Measurements from ENCODE around the gene EFHC1.

EFHC1 gene

GRCh38 chr6:52523378-52524142 lies 103.4 kb downstream of the EFHC1 start:
- DNase-seq: no peak

- DNase-seq: no peak
Measured at GRCh38 chr6:52524918-52525317, 104.8 kb downstream of the EFHC1 start.

- DNase-seq: no peak
Measured at GRCh38 chr6:52526634-52527033, 106.5 kb downstream of the EFHC1 start.

DNA sequence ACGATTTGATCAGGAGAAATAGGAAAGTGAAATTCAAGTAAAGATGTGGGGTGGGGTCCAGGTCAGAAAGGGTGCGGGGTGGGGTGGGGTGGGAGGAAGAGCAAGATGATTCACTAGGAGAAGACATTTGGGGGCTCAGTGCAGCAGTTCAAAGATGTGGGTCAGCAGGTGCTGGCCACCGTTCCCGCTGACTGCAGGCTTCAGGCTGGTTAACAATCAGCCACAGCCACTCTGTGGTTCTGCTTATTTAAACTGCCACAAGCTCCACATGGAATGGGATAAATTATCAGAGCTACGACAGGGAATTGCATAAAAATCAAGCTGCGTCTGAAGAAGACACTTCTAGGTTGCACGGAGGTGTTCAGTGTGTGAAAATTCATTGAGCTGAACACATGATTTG lies 107.3 kb downstream of the EFHC1 start:
- DNase-seq: no peak

DNA sequence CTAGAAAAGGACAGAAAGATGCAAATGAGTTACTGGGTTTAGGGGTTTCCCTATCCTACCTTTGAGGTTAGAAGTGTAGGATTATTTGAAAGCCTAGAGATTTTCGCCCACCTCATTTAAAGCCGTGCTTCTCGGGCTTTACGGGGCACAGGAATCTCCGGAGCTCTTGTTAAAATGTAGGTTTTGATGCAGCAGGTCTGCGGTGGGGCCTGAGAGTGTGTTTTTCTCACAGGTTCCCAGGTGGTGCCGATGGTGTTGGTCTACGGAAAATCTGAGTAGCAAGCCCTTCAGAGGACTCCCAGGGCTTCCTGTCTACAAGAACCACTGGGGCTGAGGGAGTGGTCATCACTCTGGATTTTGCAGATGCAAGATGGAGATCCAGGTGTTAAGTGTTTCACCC lies 109.2 kb downstream of the EFHC1 start:
- DNase-seq: no peak

- DNase-seq: no peak
Measured at GRCh38 chr6:52530351-52530750, 110.2 kb downstream of the EFHC1 start.

DNA sequence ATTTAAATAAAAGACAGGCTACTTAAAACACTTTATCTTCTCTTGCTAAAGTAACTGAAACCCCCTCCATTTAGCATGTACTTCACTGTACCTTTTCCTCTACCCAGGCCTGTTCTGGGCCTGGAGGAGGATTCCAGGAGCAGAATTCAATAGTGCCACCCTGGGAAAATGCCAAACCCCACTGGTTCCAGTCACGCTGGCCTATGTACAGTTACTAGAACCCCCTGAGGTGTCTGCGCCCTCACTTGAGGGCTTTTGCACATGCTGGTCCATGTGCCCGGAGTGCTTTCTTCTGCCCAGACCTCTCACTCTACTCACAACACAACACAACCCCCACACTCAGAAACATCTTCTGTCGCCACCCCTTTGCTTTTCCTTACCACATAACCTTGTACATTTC lies 111.3 kb downstream of the EFHC1 start:
- DNase-seq: no peak

- no peak for DNase-seq
Measured at GRCh38 chr6:52531834-52532233, 111.7 kb downstream of the EFHC1 start.

GRCh38 chr6:52532457-52532856 lies 112.3 kb downstream of the EFHC1 start:
- DNase-seq: no peak

GRCh38 chr6:52533491-52533890 lies 113.3 kb downstream of the EFHC1 start:
- DNase-seq: no peak

- DNase-seq: no peak
Measured at GRCh38 chr6:52534363-52534762, 114.2 kb downstream of the EFHC1 start.

DNA sequence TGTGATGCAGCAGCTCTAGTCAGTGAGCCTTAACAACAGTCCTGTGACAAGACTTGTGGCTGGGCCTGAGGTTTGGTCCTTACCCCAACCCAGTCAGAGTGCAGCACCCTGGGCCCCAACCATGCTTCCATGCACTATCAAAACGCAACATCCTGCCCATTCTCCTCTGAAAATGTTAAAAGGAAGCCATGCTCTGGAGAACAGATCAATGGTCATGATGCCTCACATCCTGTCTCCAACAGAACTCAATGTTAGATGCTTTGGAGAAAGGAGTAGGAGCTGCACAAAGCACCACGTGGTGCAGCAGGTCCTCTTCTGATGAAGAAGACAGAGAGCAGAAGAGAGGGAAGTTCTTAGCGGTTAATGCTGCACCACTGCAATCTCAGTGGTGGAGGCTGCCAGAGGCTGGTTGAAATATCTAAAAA lies 114.8 kb downstream of the EFHC1 start:
- DNase-seq: no peak

- no peak for DNase-seq
Measured at GRCh38 chr6:52535711-52536423, 115.7 kb downstream of the EFHC1 start.

DNA sequence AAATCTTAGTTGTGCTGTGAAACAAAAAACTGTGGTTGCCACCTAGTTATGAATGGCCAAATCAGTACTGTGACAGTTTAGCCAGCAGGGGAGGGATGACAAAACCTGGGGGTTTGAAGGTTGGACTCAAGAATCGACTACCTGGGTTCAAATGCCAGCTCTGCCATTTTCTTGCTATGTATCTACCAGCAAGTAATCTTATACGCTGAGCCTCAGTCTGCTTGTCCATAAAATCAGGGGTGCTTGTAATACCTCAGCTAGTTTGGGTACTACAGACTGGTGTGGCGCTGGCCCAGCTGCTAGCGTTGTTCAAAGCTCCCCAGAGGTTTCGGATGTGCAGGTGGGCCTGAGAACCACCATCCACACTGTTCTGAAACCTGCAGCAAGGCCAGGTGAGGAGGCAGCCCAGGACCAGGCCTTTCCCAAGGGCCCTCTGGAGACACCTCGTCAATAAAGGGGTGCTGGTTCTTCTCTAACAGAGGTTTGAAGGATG lies 116.3 kb downstream of the EFHC1 start:
- DNase-seq: no peak

DNA sequence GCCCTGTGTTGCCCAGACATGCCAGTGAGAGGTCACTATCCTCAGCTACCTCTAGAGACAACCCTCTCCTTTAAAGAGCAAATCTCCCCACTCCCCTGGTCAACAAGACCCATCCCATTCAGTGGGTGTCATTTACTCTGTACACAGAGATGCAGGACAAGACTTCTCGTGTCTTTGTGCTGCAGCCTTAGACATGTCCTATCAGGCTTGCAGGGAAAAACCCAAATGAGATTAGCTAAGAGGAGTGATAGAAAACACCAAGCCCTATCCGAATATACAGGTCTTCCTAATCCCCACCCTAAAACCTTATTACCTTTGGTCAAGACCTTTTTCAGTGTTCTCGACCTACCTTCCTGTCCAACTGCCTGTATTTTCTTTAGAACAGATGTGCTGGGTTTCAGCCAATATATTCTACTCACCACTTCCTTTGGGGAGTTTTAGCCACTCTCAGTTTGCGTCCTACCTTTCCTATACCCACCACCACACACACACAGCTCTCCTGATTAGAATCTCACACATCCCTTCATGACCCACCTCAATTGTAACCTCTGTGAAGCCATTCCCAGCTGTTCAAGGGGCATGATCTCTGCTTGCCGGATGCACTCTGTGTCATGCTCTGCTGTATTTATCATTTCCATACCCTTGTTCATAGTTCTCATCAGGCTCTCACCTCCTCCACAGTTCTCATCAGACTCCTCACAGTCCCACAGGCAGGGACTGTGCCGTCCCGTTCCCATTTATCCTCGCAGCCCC lies 117.0 kb downstream of the EFHC1 start:
- DNase-seq: no peak

DNA sequence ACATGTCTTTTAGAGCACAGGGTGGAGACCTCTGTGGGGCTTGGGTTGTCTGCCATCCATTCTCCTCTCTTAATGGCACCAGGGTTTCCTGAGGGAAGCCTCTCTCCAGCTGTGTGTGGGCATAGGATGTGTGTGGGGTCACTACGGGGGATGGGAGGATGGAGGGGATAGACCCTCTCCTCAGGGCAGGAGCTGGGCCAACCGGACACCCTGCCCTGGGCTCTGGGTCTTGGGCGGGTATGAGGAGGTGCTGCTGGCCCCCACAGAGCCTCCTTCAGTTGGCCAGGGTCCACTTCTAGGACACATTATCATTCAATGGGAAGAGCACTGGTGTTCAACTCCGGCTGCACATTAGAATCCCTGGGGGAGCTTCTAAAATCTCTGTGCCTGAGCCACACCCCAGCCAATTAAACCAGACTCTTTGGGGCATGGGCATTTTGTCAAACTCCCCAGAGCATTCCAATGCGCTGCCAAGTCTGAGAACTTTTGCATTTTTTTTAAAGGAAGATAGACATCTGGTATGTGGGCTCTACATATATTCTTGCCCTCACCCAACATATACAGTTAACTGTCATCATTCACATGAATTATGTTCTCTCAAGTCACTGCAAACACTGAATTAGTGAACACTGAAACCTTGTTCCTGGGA lies 118.2 kb downstream of the EFHC1 start:
- DNase-seq: no peak

- no peak for DNase-seq
Measured at GRCh38 chr6:52538901-52539354, 118.8 kb downstream of the EFHC1 start.

GRCh38 chr6:52539607-52540006 lies 119.5 kb downstream of the EFHC1 start:
- DNase-seq: peak; percentile 23

DNA sequence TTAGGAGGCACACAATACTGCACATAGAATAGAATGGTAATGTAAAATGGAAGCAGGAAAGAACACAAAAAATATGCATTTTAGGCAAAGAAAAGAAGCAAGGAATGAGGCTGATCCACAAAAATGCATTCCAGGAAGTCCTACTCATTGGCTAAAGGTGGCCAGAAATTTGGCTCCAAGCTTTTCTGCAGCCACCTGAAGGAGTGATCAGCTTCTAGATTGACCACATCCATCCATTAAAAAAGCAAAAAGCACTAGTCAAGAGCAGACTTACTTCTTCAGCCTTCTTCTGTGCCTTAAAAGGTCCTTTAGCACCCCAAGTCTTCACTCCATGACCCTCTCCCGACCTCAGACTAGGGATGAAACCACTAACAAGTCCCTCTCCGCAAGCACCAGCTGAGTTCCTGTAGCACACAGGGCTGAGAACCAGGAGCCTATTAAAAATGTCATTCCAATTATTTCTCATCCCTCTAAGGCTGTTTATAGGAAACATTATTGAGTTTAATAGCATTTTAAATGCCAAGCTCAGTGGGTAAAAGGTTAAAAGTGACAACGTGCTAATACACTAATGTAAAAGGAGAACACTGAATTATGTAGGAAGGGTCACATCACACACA lies 120.3 kb downstream of the EFHC1 start:
- no peak for DNase-seq

DNA sequence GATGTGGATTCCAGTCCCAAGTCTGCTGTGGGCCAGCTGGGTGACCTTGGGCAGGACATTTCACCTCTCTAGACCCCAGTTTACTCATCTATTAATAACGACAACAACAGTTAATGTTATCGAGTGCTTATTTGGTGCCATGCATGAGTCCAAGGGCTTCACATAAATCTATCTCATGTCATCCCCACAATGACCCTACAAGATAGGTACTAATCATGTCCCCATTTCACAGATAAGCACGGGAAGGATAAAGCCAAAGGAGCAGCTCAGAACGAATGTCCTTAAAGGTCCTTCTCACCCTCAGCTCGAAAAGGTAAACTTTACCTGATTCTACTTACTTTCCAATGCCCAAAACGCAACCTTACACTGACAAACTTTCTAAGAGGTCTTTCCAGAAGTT lies 121.0 kb downstream of the EFHC1 start:
- DNase-seq: no peak

DNA sequence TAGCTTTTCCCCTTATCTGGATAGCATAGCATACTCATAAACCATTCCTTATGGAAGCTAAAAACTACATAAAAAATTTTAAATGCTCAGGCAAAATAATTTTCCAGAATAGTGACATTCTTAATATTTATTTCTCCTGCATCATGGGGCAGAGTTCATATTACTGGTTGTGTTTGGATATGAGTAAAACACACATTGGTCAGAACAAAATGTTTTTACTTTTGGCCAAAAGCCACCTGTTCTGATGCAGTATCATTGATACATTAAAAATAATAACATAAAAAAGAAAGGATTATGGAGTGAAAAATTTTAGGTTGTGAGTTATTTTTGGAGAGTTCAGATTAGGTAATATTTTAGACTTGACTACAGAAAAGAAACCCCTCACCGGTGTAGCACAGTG lies 123.1 kb downstream of the EFHC1 start:
- no peak for DNase-seq

Measured in OCI-M1 (cell line).